ENCODE results near the gene POU6F2. TPM values are rescaled to one million over a fixed set of nuclear protein-coding genes. Genes with fewer than 3 reads are reported as not detected.
"Not testable (repeated sequence)": the region's sequence is repeated elsewhere in the genome, so short reads cannot be mapped to it uniquely, and the experiment has no call there.

POU6F2 gene
- total RNA-seq, 1 donor from 2014 or later = 0.78 TPM

GRCh38 chr7:39187130-39187529 is 209.4 kb downstream of the POU6F2 start:
- intact Hi-C loops (cut with DNase I) = no loop called here
- Histone ChIP-seq H3K27ac (no peak overlapping the region), H3K9me3 (no peaks in the 10 kb centered on the region), H3K4me3 (no peak overlapping the region), H3K4me1 (no peaks in the 10 kb centered on the region), H3K27me3 (no peaks in the 10 kb centered on the region), H3K36me3 (no peaks in the 10 kb centered on the region)
- DNase-seq (no peak), ATAC-seq (no peak)
- TF ChIP-seq, protein P1, sequence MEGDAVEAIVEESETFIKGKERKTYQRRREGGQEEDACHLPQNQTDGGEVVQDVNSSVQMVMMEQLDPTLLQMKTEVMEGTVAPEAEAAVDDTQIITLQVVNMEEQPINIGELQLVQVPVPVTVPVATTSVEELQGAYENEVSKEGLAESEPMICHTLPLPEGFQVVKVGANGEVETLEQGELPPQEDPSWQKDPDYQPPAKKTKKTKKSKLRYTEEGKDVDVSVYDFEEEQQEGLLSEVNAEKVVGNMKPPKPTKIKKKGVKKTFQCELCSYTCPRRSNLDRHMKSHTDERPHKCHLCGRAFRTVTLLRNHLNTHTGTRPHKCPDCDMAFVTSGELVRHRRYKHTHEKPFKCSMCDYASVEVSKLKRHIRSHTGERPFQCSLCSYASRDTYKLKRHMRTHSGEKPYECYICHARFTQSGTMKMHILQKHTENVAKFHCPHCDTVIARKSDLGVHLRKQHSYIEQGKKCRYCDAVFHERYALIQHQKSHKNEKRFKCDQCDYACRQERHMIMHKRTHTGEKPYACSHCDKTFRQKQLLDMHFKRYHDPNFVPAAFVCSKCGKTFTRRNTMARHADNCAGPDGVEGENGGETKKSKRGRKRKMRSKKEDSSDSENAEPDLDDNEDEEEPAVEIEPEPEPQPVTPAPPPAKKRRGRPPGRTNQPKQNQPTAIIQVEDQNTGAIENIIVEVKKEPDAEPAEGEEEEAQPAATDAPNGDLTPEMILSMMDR (IDR thresholded peaks at IDR 0.05) = no peak

GRCh38 chr7:39192476-39192875 is 214.8 kb downstream of the POU6F2 start:
- Histone ChIP-seq H3K4me3 (no peak overlapping the region), H3K9me3 (no peaks in the 10 kb centered on the region), H3K27me3 (no peaks in the 10 kb centered on the region), H3K27ac (no peak overlapping the region), H3K36me3 (no peaks in the 10 kb centered on the region), H3K4me1 (no peaks in the 10 kb centered on the region)
- DNase-seq (no peak), ATAC-seq (no peak)
- TF ChIP-seq, protein P1 (IDR thresholded peaks at IDR 0.05) = no peak
- intact Hi-C loops (cut with DNase I) = no loop called here

- H3K4me3 ChIP-seq; H3K4me1 ChIP-seq; H3K27ac ChIP-seq; H3K27me3 ChIP-seq; H3K36me3 ChIP-seq; DNase-seq; ATAC-seq; H3K9me3 ChIP-seq; intact Hi-C loops (cut with DNase I): not testable (repeated sequence)
Measured at GRCh38 chr7:39194388-39194787, 216.7 kb downstream of the POU6F2 start.

DNA sequence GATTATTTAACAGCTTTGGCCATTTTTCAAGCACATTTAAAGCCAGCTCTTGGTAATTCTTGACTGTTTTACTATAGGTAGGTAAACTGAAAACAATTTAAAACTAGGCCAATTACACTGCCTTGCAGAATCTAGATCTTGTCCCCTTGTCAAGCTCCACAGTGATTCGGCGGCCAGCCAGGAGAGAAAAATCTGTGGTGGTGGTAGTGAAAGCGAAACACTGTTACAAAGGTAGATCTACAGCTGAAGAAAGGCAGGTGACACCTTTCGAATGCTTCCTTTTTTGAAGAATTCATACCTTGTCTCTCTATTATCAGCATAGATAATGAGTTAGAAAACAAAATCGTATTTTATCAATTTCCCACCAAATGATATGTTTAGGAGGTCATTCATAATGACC is 218.3 kb downstream of the POU6F2 start:
- Histone ChIP-seq H3K36me3 (no peaks in the 10 kb centered on the region), H3K27ac (no peak overlapping the region), H3K9me3 (no peaks in the 10 kb centered on the region), H3K27me3 (no peaks in the 10 kb centered on the region), H3K4me3 (no peak overlapping the region), H3K4me1 (no peaks in the 10 kb centered on the region)
- intact Hi-C loops (cut with DNase I) = no loop called here
- TF ChIP-seq, protein P1 (IDR thresholded peaks at IDR 0.05) = no peak
- DNase-seq (no peak), ATAC-seq (no peak)

GRCh38 chr7:39197831-39198230 is 220.1 kb downstream of the POU6F2 start:
- intact Hi-C loops (cut with DNase I) = no loop called here
- no peak overlapping the region for H3K4me3 ChIP-seq
- TF ChIP-seq, protein P1 (IDR thresholded peaks at IDR 0.05) = no peak
- H3K36me3 ChIP-seq = no peaks in the 10 kb centered on the region
- H3K27me3 ChIP-seq = no peaks in the 10 kb centered on the region
- no peak for DNase-seq
- H3K9me3 ChIP-seq = no peaks in the 10 kb centered on the region
- H3K27ac ChIP-seq = no peak overlapping the region
- no peaks in the 10 kb centered on the region for H3K4me1 ChIP-seq
- ATAC-seq = no peak

DNA sequence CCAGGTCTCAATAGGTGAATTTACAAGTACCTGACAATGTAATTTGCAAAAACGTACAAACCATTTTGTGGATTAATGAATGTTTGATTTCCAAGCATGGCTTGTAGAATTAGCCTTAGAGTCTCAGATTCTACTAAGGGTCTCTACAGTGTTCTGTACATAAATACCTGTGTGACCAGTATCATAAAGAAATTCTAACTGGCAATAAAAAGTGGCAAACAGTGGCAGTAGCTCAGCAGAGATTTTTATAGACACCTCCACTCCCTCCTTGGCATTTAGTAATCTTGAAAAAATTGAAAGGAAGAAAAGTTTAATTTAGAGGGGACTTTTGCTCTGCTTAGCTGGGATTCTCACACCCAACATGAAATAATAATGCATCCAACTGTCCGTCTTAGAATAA is 220.8 kb downstream of the POU6F2 start:
- H3K36me3 ChIP-seq = no peaks in the 10 kb centered on the region
- H3K27me3 ChIP-seq = no peaks in the 10 kb centered on the region
- H3K4me1 ChIP-seq = no peaks in the 10 kb centered on the region
- intact Hi-C loops (cut with DNase I) = no loop called here
- TF ChIP-seq, protein P1 (IDR thresholded peaks at IDR 0.05) = no peak
- DNase-seq = no peak
- no peaks in the 10 kb centered on the region for H3K9me3 ChIP-seq
- no peak overlapping the region for H3K27ac ChIP-seq
- no peak for ATAC-seq
- H3K4me3 ChIP-seq = no peak overlapping the region

Measured in upper lobe of right lung (tissue), 1 donor.